GM06990 (cell line): Measurements from ENCODE around the gene GP1BB.

ENCODE experiments used
- DNase-seq: peaks from one replicate; pipeline ENCODE4 v3.0.0-alpha.2; 2011; ENCODE audit not compliant: insufficient read length; ENCODE audit errors: extremely low read depth
- H3K27me3 ChIP-seq: replicated peaks from 2 replicates; pipeline ENCODE4 v1.6.0; 2011; ENCODE audit warnings: low read length; ENCODE audit not compliant: control insufficient read depth, insufficient read depth
- H3K36me3 ChIP-seq: 2 replicates; pipeline ENCODE4 v1.5.1; 2011; ENCODE audit warnings: low read length; ENCODE audit not compliant: control insufficient read depth, insufficient read depth
- H3K4me3 ChIP-seq: replicated peaks from 2 replicates; pipeline ENCODE4 v1.5.1; 2011; ENCODE audit warnings: low read depth, mild to moderate bottlenecking, control low read depth, low read length
- TF ChIP-seq, protein P1 (sequence below): IDR thresholded peaks from 2 replicates; pipeline ENCODE4 v1.5.1; 2011; ENCODE audit warnings: low read length, control low read depth, mild to moderate bottlenecking, inconsistent platforms; ENCODE audit not compliant: insufficient read depth, poor library complexity, severe bottlenecking

The GP1BB gene

DNA sequence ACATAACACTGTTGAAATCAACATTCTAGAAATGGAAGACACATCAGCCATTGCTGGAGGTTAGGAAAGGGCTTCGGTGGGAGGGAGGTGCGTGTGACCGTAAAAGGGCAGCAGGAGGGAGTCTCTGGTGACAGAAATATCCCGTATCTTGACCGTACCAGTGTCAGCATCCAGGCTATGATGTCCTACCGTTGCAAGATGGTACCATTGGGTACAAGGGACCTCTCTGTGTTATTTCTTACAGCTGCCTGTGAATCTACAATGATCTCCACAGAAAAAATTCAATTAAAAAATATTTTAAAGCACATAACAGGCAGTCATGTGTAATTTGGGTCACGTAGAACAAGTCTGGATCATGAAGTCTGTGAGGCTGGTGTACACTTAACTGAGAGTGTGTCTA is 36.4 kb upstream of the GP1BB start:
- TF ChIP-seq, protein P1, sequence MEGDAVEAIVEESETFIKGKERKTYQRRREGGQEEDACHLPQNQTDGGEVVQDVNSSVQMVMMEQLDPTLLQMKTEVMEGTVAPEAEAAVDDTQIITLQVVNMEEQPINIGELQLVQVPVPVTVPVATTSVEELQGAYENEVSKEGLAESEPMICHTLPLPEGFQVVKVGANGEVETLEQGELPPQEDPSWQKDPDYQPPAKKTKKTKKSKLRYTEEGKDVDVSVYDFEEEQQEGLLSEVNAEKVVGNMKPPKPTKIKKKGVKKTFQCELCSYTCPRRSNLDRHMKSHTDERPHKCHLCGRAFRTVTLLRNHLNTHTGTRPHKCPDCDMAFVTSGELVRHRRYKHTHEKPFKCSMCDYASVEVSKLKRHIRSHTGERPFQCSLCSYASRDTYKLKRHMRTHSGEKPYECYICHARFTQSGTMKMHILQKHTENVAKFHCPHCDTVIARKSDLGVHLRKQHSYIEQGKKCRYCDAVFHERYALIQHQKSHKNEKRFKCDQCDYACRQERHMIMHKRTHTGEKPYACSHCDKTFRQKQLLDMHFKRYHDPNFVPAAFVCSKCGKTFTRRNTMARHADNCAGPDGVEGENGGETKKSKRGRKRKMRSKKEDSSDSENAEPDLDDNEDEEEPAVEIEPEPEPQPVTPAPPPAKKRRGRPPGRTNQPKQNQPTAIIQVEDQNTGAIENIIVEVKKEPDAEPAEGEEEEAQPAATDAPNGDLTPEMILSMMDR: no peak
- Histone ChIP-seq H3K4me3 (no peak overlapping the region), H3K27me3 (no peaks in the 10 kb centered on the region), H3K36me3 (no peaks in the 10 kb centered on the region)
- DNase-seq: no peak

DNA sequence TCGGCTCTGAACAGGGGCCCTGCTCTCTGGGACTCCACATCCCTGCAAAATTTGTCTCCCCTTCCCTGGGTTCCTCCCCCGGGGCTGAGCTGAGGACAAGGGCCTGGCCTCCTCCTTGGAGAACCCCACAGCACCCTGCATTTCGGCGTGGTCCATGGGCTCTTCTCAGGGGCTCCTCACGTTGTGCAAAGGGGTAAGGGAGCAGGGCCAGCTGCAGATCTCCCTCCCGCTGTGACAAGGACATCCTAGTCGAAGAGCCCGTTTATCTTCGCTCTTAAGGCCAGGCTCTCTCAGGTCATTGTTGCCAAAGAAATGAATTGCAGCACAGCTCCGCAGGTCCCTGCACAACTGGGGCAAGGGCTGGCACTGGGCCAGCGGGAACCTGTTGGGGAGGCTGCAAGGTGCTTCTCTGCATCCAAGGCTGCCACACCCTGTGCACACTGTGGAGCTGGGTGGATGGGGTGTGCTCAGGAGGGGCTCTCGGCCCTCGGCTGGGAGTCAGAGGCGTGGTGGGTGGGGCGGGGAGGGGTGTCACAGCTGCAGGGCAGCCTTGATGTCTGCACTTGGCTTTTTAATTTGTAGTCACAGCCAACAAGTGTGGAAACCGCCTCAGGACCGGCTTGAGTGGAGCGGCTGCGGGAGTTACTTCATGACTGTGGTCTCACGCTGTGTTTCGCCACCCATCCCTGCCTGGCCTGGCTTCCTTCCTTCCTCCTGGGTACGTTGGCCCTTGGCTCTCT is 35.6 kb upstream of the GP1BB start:
- no peak overlapping the region for H3K4me3 ChIP-seq
- DNase-seq: no peak
- H3K36me3 ChIP-seq: no peaks in the 10 kb centered on the region
- TF ChIP-seq, protein P1: no peak
- H3K27me3 ChIP-seq: no peaks in the 10 kb centered on the region

DNA sequence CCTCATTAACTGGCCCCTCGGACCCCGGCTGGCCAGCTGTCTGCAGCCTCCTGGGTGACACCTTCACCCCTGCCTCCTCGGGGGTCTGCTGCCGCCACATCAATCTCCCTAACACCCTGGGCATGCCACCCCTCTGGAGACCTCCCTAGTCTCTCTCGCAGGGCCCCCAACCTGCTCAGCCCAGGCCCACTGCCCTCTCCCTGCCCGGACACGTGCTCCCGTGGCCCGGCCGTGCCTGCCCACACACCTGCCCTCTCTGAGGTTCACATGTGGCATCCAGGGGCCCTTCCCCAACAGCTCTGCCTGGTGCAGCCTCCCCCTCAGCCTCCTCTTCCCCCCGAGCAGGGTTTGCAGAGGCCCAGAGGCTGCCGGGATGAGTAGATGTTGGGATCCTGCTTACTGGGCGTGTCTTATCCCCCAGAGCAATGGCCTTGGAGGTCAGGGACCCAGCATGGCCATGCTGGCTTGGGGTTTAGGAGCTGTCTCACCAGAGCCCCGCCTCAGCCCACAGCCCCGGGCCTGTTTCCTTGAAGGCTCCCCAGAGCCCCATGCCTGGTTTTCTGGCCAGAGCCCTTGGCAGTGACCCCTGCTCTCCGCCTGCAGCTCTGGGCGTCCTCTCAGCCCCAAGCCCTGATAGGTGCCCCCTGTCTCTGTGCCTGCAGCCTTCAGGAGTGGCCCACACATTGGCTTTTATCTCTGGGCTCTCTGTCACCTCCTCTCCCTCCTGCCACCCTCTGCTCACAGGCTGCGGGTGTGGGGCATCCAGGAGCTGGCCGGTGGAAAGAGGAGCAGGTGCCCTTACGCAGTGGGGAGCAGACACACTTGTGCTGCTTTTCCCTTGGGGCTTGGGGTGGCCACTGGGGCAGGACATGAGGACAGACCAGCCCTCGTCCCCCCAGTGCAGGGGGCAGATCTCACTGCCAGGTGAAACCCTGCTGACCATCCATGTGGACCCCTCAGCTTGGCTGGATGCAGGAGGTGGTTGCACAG is 34.7 kb upstream of the GP1BB start:
- Histone ChIP-seq H3K36me3 (no peaks in the 10 kb centered on the region), H3K4me3 (no peak overlapping the region), H3K27me3 (no peaks in the 10 kb centered on the region)
- TF ChIP-seq, protein P1: no peak
- no peak for DNase-seq

DNA sequence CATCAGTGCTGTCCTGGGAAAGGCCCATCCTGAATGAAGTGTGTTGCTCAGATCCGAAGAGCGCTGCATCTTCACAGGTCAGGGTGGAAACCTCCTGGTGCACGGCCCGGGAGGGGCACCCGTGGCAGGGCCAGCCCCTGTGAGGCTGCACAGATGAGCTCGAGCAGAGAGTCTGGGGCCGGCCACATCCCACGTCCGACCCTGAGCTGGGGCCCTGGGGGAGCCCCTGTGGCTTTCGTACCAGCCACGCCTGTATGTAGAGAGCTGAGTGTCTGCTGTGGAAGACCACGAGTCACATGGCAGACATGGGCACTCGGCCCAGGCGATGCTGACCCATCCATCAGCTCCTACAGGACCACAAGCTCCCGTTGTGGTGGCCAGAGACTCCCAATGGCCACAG is 33.9 kb upstream of the GP1BB start:
- Histone ChIP-seq H3K4me3 (no peak overlapping the region), H3K27me3 (no peaks in the 10 kb centered on the region), H3K36me3 (no peaks in the 10 kb centered on the region)
- no peak for DNase-seq
- TF ChIP-seq, protein P1: no peak

DNA sequence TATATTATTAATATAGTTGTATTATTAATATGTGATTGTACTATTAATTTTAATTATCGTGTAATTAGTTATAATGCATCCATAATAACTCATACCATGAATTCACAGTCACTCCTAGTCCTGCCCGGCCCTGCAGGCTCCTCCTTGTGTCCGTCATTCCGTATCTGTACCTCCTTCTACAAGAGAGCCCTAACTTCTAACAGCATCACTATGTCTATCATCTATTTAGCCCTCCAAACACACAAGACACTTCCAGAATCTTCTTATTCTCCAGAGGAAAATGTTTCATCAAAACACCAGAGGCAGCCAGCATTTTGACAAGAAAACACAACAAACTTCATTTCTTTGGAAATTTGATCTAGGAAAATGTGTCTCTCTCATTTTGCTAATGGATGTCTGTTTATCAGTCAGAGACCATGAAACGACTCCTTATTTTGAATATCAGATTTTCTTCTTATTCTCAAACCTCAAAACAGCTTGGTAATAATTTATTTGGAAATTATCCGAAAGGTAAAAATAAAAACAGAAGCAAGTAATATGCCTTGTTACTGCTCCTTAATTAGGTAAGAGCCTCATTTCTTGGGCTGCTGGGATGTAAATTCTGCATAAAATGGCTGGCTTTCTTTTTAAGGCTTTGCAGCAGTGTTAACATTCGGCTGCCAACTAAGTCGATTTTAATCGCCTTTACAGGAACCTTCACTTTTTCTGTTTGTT is 32.2 kb upstream of the GP1BB start:
- Histone ChIP-seq H3K36me3 (no peaks in the 10 kb centered on the region), H3K27me3 (no peaks in the 10 kb centered on the region), H3K4me3 (no peak overlapping the region)
- TF ChIP-seq, protein P1: no peak
- DNase-seq: no peak
